Keratinocyte (primary cell): Measurements from ENCODE around the gene MTCL1. TPM values are rescaled to one million over a fixed set of nuclear protein-coding genes. Genes with fewer than 3 reads are reported as not detected.

ENCODE experiments used
- DNase-seq: peaks from one replicate; pipeline ENCODE4 v3.0.0-alpha.2; 2011; ENCODE audit warnings: low read depth, missing footprints, low spot score
- FAIRE-seq: peaks from 2 replicates; lab custom pipeline; 2011; peaks lifted over from hg19 to GRCh38; lab: Jason Lieb, UNC
- H2AFZ ChIP-seq: 2 replicates; pipeline ENCODE4 v1.6.0; 2012; ENCODE audit warnings: low read length, control low read depth, inconsistent platforms; ENCODE audit not compliant: control insufficient read depth
- H3K27ac ChIP-seq: 2 replicates; pipeline ENCODE4 v1.5.1; 2011; ENCODE audit warnings: low read length; ENCODE audit not compliant: control insufficient read depth, insufficient read depth
- H3K27me3 ChIP-seq: 3 replicates; pipeline ENCODE4 v1.6.0; 2011; ENCODE audit warnings: low read length; ENCODE audit not compliant: control insufficient read depth, insufficient read depth; ENCODE audit errors: extremely low read depth
- H3K36me3 ChIP-seq, 2 experiments: 2 replicates in 1 of 2; 3 replicates in 1 of 2; pipeline ENCODE4 v1.5.1; 2011; ENCODE audit warnings: low read length in 2 of 2, mild to moderate bottlenecking in 1 of 2; ENCODE audit not compliant: control insufficient read depth in 2 of 2, insufficient read depth in 2 of 2; ENCODE audit errors: extremely low read depth in 1 of 2
- H3K4me1 ChIP-seq: 3 replicates; pipeline ENCODE4 v1.5.1; 2011; ENCODE audit warnings: low read length; ENCODE audit not compliant: control insufficient read depth, insufficient read depth; ENCODE audit errors: extremely low read depth
- H3K4me2 ChIP-seq: 3 replicates; pipeline ENCODE4 v1.6.0; 2011; ENCODE audit warnings: low read depth, low read length; ENCODE audit not compliant: control insufficient read depth, insufficient read depth; ENCODE audit errors: extremely low read depth
- H3K4me3 ChIP-seq, 3 experiments: fragments of 200-600 bp in 1 of 3; sonication (generic) in 1 of 3; 2 replicates in 2 of 3; 3 replicates in 1 of 3; pipeline ENCODE4 v1.5.1; 2011 to 2016; ENCODE audit warnings: low read length in 3 of 3, mild to moderate bottlenecking in 3 of 3, control low read depth in 2 of 3, inconsistent platforms in 1 of 3, low read depth in 1 of 3, mixed read lengths in 1 of 3, mixed run types in 1 of 3, moderate library complexity in 1 of 3; ENCODE audit not compliant: control insufficient read depth in 2 of 3, insufficient read depth in 2 of 3; ENCODE audit errors: extremely low read depth in 1 of 3
- H3K79me2 ChIP-seq: 2 replicates; pipeline ENCODE4 v1.6.0; 2012; ENCODE audit warnings: low read length; ENCODE audit not compliant: control insufficient read depth, insufficient read depth
- H3K9ac ChIP-seq: 3 replicates; pipeline ENCODE4 v1.6.0; 2011; ENCODE audit warnings: low read length; ENCODE audit not compliant: control insufficient read depth, insufficient read depth; ENCODE audit errors: extremely low read depth
- H3K9me1 ChIP-seq: 3 replicates; pipeline ENCODE4 v1.6.0; 2011; ENCODE audit warnings: low read length; ENCODE audit not compliant: control insufficient read depth, insufficient read depth; ENCODE audit errors: extremely low read depth
- H3K9me3 ChIP-seq: 2 replicates; pipeline ENCODE4 v1.5.1; 2012; ENCODE audit warnings: low read depth, low read length; ENCODE audit not compliant: control insufficient read depth
- H4K20me1 ChIP-seq: 3 replicates; pipeline ENCODE4 v1.6.0; 2011; ENCODE audit warnings: low read length; ENCODE audit not compliant: control insufficient read depth, insufficient read depth; ENCODE audit errors: extremely low read depth
- EZH2 ChIP-seq: IDR thresholded peaks from one replicate; pipeline ENCODE4 v1.6.1; 2012; ENCODE audit warnings: inconsistent platforms, mild to moderate bottlenecking, low read length, moderate library complexity
- dilution Hi-C: fragments of 300-500 bp; cut with MboI; formaldehyde crosslinking; loops from one replicate; pipeline ENCODE4 v1.7.0; 2020; ENCODE audit warnings: low sequenced_read_pairs; ENCODE audit not compliant: extremely low pct_ligation_motif_present
- polyA plus RNA-seq, 5 experiments: library from polyadenylated mRNA; depleted of rRNA in 3 of 5; stranded (reverse) in 3 of 5; stranded (forward) in 1 of 5; unstranded in 1 of 5; fragments of >200 nt; gene quantifications; 1 replicate in 1 of 5; 2 replicates in 3 of 5; 3 replicates in 1 of 5; pipeline versions ENCODE4 v1.2.1 to v1.2.3, GENCODE V29; 2011 to 2012; ENCODE audit warnings: missing spikeins in 2 of 5, low read depth in 1 of 5, low replicate concordance in 1 of 5
- TF ChIP-seq, protein P1 (sequence below), 3 experiments: IDR thresholded peaks in 1 of 3; conservative IDR thresholded peaks in 1 of 3; optimal IDR thresholded peaks in 1 of 3; 2 replicates in 2 of 3; 3 replicates in 1 of 3; pipeline versions ENCODE3 to v1.5.1; 2011; ENCODE audit warnings: low read length in 3 of 3, mild to moderate bottlenecking in 3 of 3, moderate library complexity in 2 of 3, control low read depth in 1 of 3, inconsistent platforms in 1 of 3; ENCODE audit not compliant: insufficient read depth in 2 of 3; ENCODE audit errors: extremely low read depth in 1 of 3

MTCL1 gene
- polyA plus RNA-seq, 1 donor (not counting 4 experiments of a cell fraction or from before 2014, with no cell fraction given) = 15.4 TPM

DNA sequence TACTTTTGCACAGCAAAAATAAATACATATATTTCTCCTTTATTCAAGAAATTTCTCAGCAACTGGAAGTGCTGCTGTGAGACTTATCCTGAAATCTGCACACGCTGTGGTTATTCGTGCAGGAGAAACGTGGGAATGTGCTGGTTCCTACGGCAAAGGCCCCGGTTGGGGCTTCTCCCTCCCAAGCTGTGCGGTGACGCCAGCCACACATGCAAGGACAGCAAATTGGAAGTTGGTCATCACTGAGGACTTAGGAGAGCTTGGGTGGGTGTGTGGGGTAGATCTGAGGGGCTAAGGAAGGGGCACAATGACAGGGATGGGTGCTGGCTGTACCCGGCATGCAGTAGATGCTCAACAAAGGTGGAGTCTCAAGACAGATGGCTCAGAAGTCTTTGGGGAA, 16.5 kb upstream of the MTCL1 start:
- Histone ChIP-seq H3K27ac (no peak overlapping the region), H3K79me2 (no peaks in the 10 kb centered on the region), H3K9ac (no peak overlapping the region), H3K9me1 (no peaks in the 10 kb centered on the region), H3K36me3 (no peaks in the 10 kb centered on the region), H3K27me3 (no peaks in the 10 kb centered on the region), H3K4me3 (no peak overlapping the region), H3K4me2 (no peak overlapping the region), H4K20me1 (no peaks in the 10 kb centered on the region), H3K4me1 (peaks cover 21% of the 10 kb centered on the region), H2AFZ (no peak overlapping the region), H3K9me3 (no peaks in the 10 kb centered on the region)
- no peak for TF ChIP-seq EZH2
- TF ChIP-seq, protein P1, sequence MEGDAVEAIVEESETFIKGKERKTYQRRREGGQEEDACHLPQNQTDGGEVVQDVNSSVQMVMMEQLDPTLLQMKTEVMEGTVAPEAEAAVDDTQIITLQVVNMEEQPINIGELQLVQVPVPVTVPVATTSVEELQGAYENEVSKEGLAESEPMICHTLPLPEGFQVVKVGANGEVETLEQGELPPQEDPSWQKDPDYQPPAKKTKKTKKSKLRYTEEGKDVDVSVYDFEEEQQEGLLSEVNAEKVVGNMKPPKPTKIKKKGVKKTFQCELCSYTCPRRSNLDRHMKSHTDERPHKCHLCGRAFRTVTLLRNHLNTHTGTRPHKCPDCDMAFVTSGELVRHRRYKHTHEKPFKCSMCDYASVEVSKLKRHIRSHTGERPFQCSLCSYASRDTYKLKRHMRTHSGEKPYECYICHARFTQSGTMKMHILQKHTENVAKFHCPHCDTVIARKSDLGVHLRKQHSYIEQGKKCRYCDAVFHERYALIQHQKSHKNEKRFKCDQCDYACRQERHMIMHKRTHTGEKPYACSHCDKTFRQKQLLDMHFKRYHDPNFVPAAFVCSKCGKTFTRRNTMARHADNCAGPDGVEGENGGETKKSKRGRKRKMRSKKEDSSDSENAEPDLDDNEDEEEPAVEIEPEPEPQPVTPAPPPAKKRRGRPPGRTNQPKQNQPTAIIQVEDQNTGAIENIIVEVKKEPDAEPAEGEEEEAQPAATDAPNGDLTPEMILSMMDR (optimal IDR thresholded peaks at IDR 0.05 in 1 of 3, IDR thresholded peaks at IDR 0.05 in 1 of 3, conservative IDR thresholded peaks at IDR 0.05 in 1 of 3; ENCODE audit: extremely low read depth in 1 of 3, insufficient read depth in 2 of 3, low read length in 3 of 3) = no peak
- dilution Hi-C loops = no loop called here
- no peak for FAIRE-seq
- DNase-seq = no peak

DNA sequence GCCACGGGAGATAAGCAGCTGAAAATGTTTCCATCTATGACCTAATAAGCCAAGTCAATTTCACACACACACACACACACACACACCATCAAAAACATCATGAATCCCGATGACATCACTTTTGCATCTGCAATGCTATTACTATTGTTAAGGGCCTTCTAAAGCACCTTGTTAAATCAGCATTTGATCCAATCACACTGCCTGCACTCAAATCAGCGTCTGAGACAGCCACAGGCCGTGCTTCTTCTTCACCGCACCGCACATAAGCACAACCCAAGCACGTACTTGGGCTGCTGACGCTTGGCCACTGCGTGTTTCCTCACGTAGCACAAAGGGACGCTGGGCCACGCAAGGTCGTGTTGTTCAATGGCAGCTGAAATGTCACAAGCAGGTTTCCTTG, 15.8 kb upstream of the MTCL1 start:
- FAIRE-seq (no peak), DNase-seq (no peak)
- H3K27ac ChIP-seq = no peak overlapping the region
- TF ChIP-seq EZH2 = no peak
- TF ChIP-seq, protein P1 (optimal IDR thresholded peaks at IDR 0.05 in 1 of 3, IDR thresholded peaks at IDR 0.05 in 1 of 3, conservative IDR thresholded peaks at IDR 0.05 in 1 of 3; ENCODE audit: extremely low read depth in 1 of 3, insufficient read depth in 2 of 3, low read length in 3 of 3) = no peak
- H3K4me3 ChIP-seq = no peak overlapping the region
- no peaks in the 10 kb centered on the region for H4K20me1 ChIP-seq
- dilution Hi-C loops = no loop called here
- H3K79me2 ChIP-seq = no peaks in the 10 kb centered on the region
- peaks cover 20% of the 10 kb centered on the region for H3K4me1 ChIP-seq
- H3K4me2 ChIP-seq = no peak overlapping the region
- H3K9me1 ChIP-seq = no peaks in the 10 kb centered on the region
- no peak overlapping the region for H3K9ac ChIP-seq
- no peak overlapping the region for H2AFZ ChIP-seq
- H3K27me3 ChIP-seq = no peaks in the 10 kb centered on the region
- H3K36me3 ChIP-seq = no peaks in the 10 kb centered on the region
- H3K9me3 ChIP-seq = no peaks in the 10 kb centered on the region
